OCI-LY1 (cell line): Measurements from ENCODE around the gene MAGEB1.

Source experiments
- H2AFZ ChIP-seq: fragments of 200-600 bp; sonication (generic), shearing (Covaris generic); 2 replicates; pipeline ENCODE4 v1.6.0; 2014; ENCODE audit warnings: antibody characterized with exemption, mild to moderate bottlenecking, low read length
- H3F3A ChIP-seq: fragments of 200-600 bp; sonication (generic), shearing (Covaris generic); 2 replicates; pipeline ENCODE4 v1.6.0; 2014; ENCODE audit warnings: mild to moderate bottlenecking, antibody characterized with exemption, low read length, moderate library complexity; ENCODE audit not compliant: insufficient read depth
- H3K27ac ChIP-seq: fragments of 200-600 bp; sonication (generic); 2 replicates; pipeline ENCODE4 v1.5.1; 2014; ENCODE audit warnings: low read length, mixed run types, mild to moderate bottlenecking, low read depth; ENCODE audit not compliant: poor library complexity, severe bottlenecking
- H3K27me3 ChIP-seq: fragments of 200-600 bp; sonication (generic); 2 replicates; pipeline ENCODE4 v1.6.0; 2014; ENCODE audit warnings: antibody characterized with exemption, mild to moderate bottlenecking, low read length, moderate library complexity; ENCODE audit not compliant: insufficient read depth
- H3K36me3 ChIP-seq: fragments of 200-600 bp; sonication (generic); 2 replicates; pipeline ENCODE4 v1.6.1; 2014; ENCODE audit warnings: mild to moderate bottlenecking, antibody characterized with exemption, low read length, moderate library complexity, mixed read lengths; ENCODE audit not compliant: insufficient read depth
- H3K4me1 ChIP-seq: fragments of 200-600 bp; sonication (generic); 2 replicates; pipeline ENCODE4 v1.5.1; 2014; ENCODE audit warnings: mild to moderate bottlenecking, low read length, moderate library complexity; ENCODE audit not compliant: insufficient read depth, severe bottlenecking
- H3K4me2 ChIP-seq: fragments of 200-600 bp; sonication (generic), shearing (Covaris generic); 2 replicates; pipeline ENCODE4 v1.6.1; 2014; ENCODE audit warnings: low read length
- H3K4me3 ChIP-seq: fragments of 200-600 bp; sonication (generic); 2 replicates; pipeline ENCODE4 v1.5.1; 2014; ENCODE audit warnings: low read length, low read depth, mild to moderate bottlenecking, mixed read lengths; ENCODE audit not compliant: poor library complexity, severe bottlenecking
- H3K79me2 ChIP-seq: fragments of 200-600 bp; shearing (Covaris generic); 2 replicates; pipeline ENCODE4 v1.6.1; 2016; ENCODE audit warnings: mixed run types, low read length, mixed read lengths; ENCODE audit not compliant: insufficient read depth
- H3K9ac ChIP-seq: fragments of 200-600 bp; sonication (generic), shearing (Covaris generic); 2 replicates; pipeline ENCODE4 v1.6.1; 2014; ENCODE audit warnings: mild to moderate bottlenecking, low read length, mixed read lengths
- H3K9me2 ChIP-seq: fragments of 200-600 bp; sonication (generic), shearing (Covaris generic); 2 replicates; pipeline ENCODE4 v1.6.1; 2014; ENCODE audit warnings: low read depth, mild to moderate bottlenecking, low read length, mixed read lengths
- H3K9me3 ChIP-seq: fragments of 200-600 bp; shearing (Covaris generic); 2 replicates; pipeline ENCODE4 v1.6.1; 2014; ENCODE audit warnings: low read length, mixed read lengths
- H4K20me1 ChIP-seq: fragments of 200-600 bp; sonication (generic), shearing (Covaris generic); 2 replicates; pipeline ENCODE4 v1.6.0; 2016; ENCODE audit warnings: mild to moderate bottlenecking, low read length; ENCODE audit not compliant: insufficient read depth
- EZH2 ChIP-seq: fragments of 200-600 bp; sonication (generic), shearing (Covaris generic); IDR thresholded peaks from 2 replicates; pipeline ENCODE4 v1.8.0; 2017; ENCODE audit warnings: borderline replicate concordance, mixed run types, mild to moderate bottlenecking, antibody characterized with exemption, low read length, moderate library complexity, mixed read lengths
- TF ChIP-seq, protein P1 (sequence below): fragments of 200-600 bp; sonication (generic), shearing (Covaris generic); IDR thresholded peaks from 2 replicates; pipeline ENCODE4 v1.5.1; 2017; ENCODE audit warnings: mild to moderate bottlenecking, antibody characterized with exemption, low read length, moderate library complexity, mixed read lengths

MAGEB1 gene

DNA sequence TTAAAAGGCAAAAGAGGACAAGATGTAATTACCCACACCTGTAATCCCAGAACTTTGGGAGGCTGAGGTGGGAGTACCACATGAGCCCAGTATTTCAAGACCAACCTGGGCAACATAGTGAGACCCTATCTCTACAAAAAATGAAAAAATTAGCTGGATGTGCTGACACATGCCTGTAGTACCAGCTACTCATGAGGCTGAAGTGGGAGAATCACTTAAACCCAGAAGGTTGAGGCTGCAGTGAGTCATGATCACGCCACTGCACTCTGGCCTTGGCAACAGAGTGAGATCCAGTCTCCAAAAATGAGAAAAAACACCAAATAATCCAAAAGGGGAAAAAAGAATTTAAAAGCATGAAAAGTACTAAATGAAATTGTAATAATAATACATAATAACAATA, 31.4 kb downstream of the MAGEB1 start:
- Histone ChIP-seq H3K9me2 (no peaks in the 10 kb centered on the region), H3K27ac (no peak overlapping the region), H3K4me2 (no peak overlapping the region), H3K9me3 (no peaks in the 10 kb centered on the region), H3K9ac (no peak overlapping the region), H4K20me1 (no peaks in the 10 kb centered on the region), H3K36me3 (no peaks in the 10 kb centered on the region), H3F3A (no peaks in the 10 kb centered on the region), H3K27me3 (no peaks in the 10 kb centered on the region), H3K4me1 (no peaks in the 10 kb centered on the region), H3K79me2 (no peaks in the 10 kb centered on the region), H3K4me3 (no peak overlapping the region), H2AFZ (no peak overlapping the region)
- TF ChIP-seq, protein P1, sequence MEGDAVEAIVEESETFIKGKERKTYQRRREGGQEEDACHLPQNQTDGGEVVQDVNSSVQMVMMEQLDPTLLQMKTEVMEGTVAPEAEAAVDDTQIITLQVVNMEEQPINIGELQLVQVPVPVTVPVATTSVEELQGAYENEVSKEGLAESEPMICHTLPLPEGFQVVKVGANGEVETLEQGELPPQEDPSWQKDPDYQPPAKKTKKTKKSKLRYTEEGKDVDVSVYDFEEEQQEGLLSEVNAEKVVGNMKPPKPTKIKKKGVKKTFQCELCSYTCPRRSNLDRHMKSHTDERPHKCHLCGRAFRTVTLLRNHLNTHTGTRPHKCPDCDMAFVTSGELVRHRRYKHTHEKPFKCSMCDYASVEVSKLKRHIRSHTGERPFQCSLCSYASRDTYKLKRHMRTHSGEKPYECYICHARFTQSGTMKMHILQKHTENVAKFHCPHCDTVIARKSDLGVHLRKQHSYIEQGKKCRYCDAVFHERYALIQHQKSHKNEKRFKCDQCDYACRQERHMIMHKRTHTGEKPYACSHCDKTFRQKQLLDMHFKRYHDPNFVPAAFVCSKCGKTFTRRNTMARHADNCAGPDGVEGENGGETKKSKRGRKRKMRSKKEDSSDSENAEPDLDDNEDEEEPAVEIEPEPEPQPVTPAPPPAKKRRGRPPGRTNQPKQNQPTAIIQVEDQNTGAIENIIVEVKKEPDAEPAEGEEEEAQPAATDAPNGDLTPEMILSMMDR, result no peak
- no peak for TF ChIP-seq EZH2

DNA sequence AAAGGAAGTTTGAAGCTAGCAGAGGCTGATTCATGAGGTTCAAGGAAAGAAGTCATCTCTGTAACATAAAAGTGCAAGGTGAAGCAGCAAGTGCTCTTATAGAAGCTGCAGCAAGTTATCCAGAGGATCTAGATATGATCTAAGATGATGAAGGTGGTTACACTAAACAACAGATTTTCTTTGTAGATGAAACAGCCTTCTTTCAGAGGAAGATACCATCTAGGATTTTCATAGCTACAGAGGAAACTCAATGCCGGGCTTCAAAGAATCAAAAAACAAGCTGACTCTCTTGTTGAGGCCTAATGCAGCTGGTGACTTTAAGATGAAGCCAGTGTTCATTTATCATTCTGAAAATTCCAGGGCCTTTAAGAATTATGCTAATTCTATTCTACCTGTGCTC, 33.5 kb downstream of the MAGEB1 start:
- Histone ChIP-seq H3K4me1 (no peaks in the 10 kb centered on the region), H3K4me3 (no peak overlapping the region), H3K9me3 (no peaks in the 10 kb centered on the region), H3K27me3 (no peaks in the 10 kb centered on the region), H3K79me2 (no peaks in the 10 kb centered on the region), H3F3A (no peaks in the 10 kb centered on the region), H3K9ac (no peak overlapping the region), H3K4me2 (no peak overlapping the region), H3K36me3 (no peaks in the 10 kb centered on the region), H3K27ac (no peak overlapping the region), H2AFZ (no peak overlapping the region), H4K20me1 (no peaks in the 10 kb centered on the region), H3K9me2 (no peaks in the 10 kb centered on the region)
- no peak for TF ChIP-seq EZH2

DNA sequence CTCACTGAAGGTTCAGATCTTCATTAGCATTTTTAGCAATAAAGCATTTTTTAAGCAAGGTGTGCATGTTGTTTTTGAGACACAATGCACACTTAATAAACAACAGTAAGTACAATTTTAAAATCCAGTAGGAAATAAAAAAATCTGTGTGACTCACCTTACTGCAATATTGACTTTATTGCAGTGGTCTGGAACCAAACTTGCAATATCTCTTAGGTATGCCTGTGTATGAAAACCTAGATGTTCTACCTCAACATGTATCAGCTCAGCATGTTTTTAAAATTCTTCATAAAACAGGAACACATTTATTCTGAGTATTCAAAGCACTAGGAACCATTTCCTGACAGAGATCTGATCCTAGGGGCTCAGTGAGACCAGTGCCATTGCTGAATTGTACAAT, 35.6 kb downstream of the MAGEB1 start:
- TF ChIP-seq, protein P1, result no peak
- no peak for TF ChIP-seq EZH2
- H3K9me2 ChIP-seq, result no peaks in the 10 kb centered on the region
- H3K9me3 ChIP-seq, result no peaks in the 10 kb centered on the region
- no peak overlapping the region for H3K9ac ChIP-seq
- no peak overlapping the region for H3K4me2 ChIP-seq
- H3F3A ChIP-seq, result no peaks in the 10 kb centered on the region
- H3K79me2 ChIP-seq, result no peaks in the 10 kb centered on the region
- no peak overlapping the region for H2AFZ ChIP-seq
- no peaks in the 10 kb centered on the region for H3K27me3 ChIP-seq
- no peak overlapping the region for H3K27ac ChIP-seq
- H3K36me3 ChIP-seq, result no peaks in the 10 kb centered on the region
- H3K4me1 ChIP-seq, result no peaks in the 10 kb centered on the region
- no peaks in the 10 kb centered on the region for H4K20me1 ChIP-seq
- no peak overlapping the region for H3K4me3 ChIP-seq

DNA sequence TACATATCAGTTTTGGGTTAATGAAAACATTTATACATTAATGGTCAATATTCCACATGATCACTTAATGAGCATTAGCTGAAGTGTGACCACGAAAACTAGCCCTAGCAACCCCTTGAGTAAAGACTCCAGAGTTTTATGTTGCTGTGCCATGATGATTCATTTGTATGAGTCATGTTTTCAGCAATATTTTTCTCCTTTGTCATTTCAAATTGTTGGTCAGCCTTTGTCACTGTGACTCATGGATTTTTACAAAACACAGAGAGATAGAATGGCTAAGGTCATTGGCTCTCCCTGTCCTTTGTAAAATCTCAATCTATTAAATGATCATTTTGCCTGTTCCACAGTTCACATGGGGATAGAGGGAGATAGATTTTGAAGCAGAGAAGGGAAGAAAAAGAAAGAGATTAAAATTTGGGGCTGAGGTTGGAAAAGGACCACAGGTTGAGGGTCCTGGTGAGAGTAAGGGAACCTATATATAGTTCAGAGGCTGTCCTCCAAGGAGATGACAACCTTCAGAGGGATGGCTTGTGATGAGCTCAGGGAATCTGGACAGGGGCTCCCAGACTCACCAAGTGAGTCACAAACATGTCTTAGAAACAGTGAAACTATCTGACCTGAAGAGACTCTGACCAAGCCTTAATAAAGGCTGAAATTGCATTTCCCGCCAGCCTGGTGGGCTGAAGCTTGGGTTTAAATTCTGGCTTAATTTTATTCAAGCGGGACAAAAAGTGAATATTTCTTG, 36.7 kb downstream of the MAGEB1 start:
- Histone ChIP-seq H3K9me3 (no peaks in the 10 kb centered on the region), H3K4me2 (no peak overlapping the region), H3K36me3 (no peaks in the 10 kb centered on the region), H3F3A (no peaks in the 10 kb centered on the region), H3K9me2 (no peaks in the 10 kb centered on the region), H2AFZ (no peak overlapping the region), H3K4me1 (no peaks in the 10 kb centered on the region), H3K79me2 (no peaks in the 10 kb centered on the region), H3K27me3 (no peaks in the 10 kb centered on the region), H4K20me1 (no peaks in the 10 kb centered on the region), H3K9ac (no peak overlapping the region), H3K4me3 (no peak overlapping the region), H3K27ac (no peak overlapping the region)
- TF ChIP-seq, protein P1, result no peak
- no peak for TF ChIP-seq EZH2
